Activated CD8-positive, alpha-beta memory T cell treated with anti-CD3 and anti-CD28 coated beads for 4 hours (primary cell): ENCODE results near the gene SMIM33.
"Not testable (repeated sequence)": the region's sequence is repeated elsewhere in the genome, so short reads cannot be mapped to it uniquely, and the experiment has no call there.

ENCODE experiments used
- DNase-seq, 2 donors: peaks; one replicate each; pipeline ENCODE4 v3.0.0-alpha.2; 2020; ENCODE audit warnings: low read depth in 2 of 2

SMIM33 gene

DNA sequence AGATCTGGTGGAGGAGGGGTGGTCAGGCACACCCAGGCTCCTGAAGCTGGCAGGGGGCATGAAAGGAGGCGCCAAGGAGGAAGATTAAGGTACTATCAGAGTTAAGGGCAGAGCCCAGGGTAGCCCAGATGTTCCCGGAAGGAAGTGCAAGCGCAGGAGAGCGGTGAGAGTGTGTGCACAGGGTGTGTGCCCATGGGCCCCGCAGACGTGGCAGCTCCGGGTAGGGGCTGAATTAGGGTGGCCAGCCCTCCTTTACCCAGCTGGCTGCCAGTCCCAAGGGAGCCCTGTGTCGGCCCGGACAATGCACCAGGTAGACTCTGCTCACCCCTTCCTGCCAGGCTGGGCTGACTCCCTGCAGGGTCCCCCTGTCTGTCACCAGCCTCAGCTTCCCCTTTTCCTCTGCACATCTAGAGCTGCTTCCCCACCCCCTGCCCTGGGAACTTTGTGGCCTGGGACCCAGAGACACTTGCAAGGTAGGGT lies at the start of gene SMIM33:
SMIM33 (plus strand) TSS at position 184 of the 480 bp plus-strand sequence; CDS start at position 302, 118 bp downstream.
- no peak for DNase-seq

DNA sequence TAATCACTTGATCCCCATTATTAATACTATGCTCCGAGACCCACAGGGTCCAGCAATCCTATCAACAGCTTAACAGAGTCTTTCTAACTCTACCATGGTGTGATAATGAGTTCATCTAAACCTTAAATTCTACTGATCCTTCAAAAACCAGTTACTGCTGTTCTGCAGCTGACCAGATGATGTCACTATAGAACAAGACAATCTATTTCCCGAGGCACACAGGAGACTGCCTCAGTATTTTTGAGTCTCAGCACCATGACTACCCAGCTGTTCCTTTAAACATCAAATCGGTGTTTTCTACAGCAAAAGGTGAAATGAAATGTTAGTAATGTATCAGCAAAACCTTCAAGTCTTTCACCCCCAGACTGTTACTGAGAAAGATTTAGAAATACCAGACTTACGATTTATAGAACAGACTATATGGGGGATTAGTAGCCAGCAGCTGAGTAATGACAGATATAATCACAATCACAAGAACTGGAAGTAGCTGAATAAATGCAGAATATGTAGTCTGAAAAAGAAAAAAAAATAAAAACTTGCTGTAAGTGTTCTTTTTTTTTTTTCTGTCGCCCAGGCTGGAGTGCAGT lies 48.4 kb upstream of the SMIM33 start:
- DNase-seq, result peak; percentile 19 to 23

DNA sequence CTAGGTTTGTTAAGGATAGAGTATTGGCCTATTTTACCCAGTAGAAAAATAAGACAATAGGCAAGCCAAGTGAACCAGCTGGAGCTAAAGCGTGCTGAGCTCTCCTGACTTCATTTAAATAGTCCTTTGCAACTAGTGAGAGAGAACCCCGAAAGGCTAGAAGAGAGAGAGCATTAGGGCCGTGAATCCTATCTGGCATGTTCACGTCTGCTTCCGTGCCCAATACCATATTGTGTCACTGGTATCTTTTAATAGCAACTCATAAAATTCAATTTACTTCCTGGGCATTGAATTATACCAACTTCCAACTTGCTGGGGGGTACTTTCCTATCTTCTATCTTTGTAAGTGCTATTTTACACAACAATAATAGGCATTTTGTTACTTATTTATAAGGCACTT lies 45.3 kb upstream of the SMIM33 start:
- DNase-seq, result no peak

DNA sequence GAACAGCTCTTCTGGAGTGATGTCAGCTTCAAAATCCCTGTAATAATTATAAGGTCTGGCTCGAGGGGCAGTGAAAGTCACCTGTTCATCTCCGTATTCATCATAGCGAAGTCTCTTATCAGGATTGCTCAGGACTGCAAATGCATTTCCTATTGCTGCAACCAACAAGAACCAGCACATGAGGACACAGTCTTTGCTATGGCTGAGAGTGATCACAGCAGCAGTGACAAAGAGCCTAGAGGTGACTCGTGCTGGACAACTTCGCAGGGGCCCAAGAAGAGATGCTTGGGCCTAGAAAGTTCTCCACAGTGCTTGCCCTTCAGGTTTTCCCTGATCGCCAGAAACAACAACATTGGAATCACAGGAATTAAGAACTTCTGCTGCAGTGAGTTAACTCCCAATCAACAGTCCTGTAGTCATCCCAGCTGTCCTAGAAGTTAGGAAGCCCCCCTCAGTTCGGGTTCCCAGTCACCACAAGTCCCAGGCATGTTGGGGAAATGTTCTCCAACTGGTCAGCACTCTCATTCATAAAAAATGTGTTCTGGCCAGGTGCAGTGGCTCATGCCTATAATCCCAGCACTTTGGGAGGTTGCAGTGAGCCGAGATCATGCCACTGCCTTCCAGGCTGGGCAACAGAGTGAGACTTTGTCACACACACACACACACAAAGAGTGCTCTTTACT lies 44.5 kb upstream of the SMIM33 start:
- DNase-seq, result no peak

DNA sequence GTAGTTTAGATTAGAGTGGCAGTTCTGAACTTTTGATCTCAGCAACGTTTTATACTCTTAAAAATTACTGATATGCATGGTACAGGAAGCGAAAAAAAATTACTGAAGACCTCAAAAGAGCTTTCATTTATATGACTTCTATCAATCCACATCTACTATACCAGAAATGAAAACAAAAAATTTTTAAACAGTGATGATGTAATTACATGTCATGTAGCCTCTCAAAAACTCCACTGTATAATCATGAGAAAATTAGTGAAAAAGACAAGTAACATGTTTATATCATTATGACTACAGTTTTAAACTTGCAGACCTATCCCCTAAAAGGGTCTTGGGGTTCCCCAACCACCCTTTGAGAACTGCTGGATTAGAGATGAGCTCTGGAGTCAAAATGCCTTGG lies 40.8 kb upstream of the SMIM33 start:
- no peak for DNase-seq

DNA sequence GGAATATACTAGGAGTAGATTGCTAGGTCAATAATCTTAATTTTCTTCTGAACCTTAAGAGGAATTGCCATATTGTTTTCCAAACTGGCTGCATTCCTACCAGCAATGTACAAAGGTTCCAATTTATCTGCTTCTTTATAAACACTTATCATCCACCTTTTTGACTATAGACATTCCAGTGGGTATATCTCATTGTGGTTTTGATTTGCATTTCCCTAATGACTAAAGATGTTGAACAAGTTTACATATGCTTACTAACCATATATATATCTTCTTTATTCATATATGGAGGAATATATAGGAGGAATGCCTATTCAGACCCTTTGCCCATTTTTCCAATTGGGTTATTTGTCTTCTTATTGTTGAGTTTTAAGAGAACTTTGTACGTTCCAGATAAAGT lies 39.1 kb upstream of the SMIM33 start:
- DNase-seq, result no peak

DNA sequence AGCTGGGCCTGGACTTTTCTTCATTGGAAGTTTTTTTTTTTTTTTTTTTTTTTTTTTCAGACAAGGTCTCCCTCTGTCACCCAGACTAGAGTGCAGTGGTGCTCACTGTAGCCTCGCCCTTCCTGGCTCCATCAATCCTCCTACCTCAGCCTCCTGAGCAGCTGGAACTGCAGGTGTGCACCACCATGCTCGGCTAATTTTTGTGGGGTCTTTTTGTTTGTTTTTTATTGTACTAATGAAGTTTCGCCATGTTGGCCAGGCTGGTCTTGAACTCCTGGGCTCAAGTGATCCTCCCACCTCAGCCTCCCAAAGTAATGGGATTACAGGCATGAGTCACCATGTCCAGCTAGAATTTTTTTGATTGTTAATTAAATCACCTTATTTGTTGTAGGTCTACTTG lies 35.1 kb upstream of the SMIM33 start:
- DNase-seq, result no peak

DNA sequence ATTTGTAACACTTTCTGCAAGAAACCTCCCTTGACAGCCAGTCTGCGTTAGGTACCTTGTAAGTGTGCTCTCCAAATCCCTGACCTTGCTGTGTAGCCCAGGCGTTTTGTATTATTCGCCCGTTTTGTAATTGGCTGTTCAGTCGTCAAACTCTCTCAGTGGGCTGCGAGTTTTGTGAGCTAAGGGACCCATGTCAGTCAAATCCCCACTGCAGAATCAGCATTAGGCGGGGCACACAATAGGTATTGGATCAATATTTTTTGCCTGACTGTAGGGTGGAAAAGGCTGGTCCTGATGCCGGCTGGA lies 32.1 kb upstream of the SMIM33 start:
- no peak for DNase-seq

DNA sequence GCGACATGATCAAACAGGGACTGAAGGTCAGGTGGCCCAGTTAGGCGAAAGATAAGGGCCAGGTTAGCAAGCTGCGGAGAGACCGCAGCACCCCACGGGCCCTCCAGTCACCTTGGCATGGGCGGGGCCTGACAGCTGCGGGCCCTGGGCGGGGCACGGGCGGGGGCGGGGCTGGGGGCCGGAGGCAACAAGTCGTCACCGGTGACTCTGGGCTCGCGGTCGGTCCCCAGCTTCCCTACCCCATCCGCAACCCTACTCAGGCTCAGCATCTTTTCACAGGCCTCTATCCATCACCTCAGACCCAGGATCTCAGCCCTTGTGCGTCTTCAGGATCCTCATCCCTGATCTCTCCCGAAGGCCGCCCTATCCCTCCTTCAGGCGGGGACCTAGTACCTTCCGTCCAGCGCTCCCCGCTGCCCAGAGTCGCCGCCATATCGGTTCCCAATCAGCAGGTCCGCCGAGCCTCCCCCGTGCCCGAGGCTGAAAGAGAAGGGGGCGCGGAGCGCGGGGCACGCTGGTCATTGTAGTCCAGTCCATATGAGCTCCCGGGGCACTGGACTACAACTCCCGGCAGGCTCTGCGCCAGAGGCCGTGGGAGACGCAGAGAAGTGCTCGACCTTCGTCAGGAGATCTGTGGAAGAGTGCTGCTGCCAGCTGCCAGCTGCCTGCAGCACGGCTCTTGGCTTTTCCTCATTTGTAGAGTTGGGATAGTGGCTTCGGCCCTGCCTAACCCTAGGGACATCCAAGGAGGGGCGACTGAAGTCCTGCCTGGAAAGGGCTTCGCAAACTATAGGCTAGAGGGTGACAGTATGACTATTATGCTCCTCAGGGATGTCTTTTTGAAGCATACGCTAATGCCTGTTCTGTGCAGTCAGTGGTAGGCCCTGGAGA lies 31.5 kb upstream of the SMIM33 start, which contains the start of gene DNAJC18:
DNAJC18 (minus strand) TSS at position 513 of the 891 bp plus-strand sequence; CDS start at position 433, 80 bp downstream.
- peak; percentile 76 to 79 for DNase-seq

DNA sequence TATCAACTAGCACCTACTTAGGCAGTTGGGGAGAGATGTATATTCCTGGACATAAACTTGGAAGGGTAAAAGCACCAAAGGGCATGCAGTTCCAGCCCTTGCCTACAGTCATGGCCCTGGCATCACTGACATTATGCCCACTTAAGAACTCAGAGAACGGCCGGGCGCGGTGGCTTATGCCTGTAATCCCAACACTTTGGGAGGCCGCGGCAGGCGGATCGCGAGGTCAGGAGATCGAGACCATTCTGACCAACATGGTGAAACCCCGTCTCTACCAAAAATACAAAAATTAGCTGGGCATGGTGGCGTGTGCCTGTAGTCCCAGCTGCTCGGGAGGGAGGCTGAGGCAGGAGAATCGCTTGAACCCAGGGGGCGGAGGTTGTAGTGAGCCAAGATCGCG lies 30.4 kb upstream of the SMIM33 start:
- not testable (repeated sequence) for DNase-seq

DNA sequence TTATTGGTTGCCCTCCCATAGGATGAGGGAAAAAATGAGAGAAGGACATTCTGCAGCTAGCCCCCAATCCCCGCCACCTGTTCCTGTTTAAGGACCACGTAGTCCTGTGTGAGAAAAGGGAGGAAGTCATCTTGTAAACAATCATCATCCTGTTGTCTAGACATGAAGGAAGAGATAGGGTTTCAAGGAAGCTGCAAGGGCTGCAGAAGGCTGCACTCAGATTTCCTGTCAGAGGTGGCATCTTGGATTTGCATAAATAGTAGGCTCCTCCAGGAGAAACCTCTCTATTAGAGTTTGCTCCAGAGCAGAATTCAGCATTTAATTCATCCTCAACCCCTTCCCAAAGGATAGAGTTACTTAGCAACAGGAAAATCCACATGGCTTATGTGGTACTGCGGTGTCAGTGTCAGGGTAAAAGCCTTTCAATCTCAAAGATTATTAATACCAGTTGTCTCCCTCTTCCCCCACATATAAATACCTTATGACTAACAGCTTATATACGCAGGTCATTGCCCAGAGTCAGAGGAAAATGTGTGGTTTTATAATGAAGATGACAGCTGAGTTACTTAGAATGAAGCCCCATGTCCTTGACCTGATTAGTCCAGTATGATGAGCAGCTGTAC lies 26.9 kb upstream of the SMIM33 start:
- DNase-seq, result no peak

DNA sequence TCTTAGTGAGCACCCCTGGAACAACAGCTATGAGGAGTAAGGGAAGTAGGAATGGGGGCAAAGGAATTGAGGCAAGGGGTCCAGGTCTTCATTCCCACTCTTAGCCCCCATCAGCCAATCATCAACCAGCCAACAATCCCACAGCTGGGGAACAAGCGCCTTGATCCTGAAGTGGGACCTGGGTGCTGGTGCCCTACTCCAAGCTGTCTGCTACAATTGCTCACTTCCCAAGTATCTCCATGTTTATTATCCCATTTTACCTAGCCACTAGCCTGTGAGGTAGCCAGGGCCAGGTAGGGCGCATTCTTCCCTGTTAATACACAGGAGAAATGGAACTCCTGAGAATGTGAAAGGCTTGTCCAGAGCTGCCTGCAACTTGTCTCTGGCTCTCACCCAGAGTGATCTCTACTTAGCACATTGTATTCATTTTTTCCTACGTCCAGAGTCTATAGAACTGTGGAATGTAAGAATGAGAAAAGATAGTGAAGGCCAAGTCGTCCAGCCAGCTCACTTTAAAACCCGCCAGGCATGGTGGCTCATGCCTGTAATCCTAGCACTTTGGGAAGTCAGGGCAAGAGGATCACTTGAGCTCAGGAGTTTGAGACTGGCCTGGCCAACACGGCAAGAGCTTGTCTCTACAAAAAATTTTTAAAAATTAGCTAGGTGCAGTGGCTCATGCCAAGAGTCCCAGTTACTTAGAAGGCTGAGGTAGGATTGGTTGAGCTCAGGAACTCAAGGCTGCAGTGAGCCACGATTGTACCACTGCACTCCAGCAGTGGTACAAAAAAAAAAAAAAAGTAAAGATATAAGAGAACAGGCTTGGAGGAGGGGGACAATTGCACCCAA lies 25.3 kb upstream of the SMIM33 start:
- DNase-seq, result no peak

DNA sequence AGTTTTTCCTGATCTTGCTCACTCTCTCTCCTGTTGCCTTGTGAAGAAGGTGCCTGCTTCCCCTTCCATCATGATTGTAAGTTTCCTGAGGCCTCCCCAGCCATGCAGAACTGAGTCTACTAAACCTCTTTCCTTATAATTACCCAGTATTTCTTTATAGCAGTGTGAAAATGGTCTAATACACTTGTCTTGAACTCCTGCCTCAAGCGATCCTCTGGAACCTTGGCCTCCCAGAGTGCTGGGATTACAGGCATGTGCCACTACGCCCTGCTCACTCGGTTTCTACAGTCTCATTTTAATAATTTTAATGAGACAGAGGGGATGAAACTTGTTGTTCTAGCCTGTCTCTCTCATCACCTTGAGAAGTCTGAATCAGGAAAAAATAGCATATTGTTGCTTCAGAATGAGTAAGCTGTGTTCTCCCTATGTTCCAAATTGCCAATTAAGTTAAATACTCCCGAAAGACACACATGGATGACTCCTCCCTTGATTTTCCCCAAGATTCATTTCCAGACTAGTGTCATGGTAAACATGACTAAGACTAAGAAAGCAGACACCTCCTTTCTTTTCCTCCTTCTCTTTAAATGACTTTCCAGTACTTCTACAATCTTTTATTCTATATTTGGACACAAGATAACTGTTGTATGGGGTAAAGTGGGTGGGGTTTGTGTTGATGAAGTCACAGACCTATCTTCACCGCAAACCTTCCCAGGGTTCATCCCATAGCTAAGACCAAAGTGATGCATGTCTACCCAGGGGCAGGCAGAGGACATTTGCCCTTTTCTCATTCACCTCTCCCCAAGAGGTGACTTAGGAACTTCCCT lies 23.6 kb upstream of the SMIM33 start:
- DNase-seq, result no peak

DNA sequence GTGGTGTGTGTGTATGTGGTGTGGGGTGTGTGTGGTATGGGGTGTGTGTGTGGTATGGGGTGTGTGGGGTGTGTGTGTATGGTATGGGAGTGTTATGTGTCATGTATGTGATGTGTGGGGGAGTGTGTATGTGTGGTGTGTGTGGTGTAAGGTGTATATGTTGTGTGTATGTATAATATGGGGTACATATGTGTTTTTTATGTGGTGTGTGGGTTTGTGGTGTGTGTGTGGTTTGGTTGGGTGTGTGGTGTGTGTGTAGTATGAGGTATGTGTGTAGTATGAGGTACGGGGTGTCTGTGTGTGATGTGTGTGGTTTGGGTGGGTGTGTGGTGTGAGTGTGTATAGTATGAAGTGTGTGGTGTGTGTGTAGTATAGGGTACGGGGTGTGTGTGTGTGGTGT lies 19.6 kb upstream of the SMIM33 start:
- no peak for DNase-seq

DNA sequence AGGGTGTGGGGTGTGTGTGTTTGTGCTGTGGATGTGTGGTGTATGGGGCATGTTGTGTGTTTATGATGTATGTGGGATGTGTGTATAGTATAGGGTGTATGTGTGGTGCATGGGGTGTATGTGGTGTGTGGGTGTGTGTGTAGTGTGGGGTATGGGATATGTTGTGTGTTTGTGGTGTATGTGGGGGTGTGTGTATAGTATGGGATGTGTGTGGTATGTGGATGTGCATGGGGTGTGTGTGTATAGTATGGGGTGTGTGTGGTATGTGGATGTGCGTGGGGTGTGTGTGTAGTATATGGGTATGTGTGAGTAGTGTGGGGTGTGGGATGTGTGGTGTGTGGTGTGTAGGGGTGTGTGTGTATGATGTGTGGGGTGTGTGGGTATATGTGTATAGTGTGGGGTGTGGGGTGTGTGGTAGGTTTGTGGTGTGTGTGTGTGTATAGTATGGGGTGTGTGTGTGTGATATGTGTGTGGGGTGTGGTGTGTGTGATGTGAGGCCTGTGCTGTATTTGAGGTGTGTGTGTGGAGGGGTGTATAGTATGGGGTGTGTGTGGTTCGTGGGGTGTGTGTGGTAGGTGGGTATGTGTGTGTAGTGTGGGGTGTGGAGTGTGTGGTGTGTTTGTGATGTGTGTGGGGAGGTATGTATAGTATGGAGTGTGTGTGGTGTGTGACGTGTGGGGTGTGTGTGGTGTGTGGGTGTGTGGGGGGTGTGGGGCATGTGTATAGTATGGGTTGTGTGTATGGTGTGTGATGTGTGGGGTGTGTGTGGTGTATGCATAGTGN lies 18.7 kb upstream of the SMIM33 start:
- DNase-seq, result no peak

DNA sequence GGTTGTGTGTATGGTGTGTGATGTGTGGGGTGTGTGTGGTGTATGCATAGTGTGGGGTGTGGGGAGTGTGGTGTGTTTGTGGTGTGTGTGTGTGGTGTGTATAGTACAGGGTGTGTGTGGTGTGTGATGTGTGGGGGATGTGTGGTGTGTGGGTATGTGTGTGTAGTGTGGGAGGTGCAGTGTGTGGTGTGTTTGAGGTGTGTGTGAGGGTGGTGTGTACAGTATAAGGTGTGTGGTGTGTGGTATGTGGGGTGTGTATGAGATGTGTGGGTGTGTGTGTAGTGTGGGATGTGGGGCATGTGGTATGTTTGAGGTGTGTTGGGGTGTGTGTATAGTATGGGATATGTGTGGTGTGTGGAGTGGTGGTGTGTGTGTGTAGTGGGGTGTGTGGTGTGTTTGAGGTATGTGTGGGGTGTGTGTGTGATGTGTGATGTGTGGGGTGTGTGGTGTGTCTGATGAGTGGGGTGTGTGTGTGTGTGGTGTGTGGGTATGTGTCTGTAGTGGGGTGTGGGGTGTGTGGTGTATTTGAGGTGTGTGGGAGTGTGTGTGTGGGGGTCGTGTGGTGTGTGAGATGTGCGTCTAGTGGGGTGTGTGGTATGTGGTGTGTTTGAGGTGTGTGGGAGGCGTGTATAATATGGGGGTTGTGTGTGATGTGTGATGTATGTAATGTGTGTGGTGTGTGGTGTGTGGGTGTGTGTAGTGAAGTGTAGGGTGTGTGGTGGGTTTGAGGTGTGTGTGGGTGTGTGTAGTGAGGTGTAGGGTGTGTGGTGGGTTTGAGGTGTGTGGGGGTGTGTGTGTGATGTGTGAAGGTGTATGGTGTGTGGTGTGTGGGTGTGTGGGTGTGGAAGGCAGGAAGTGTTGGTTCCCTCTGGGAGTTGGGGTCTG lies 16.9 kb upstream of the SMIM33 start:
- DNase-seq, result peak; percentile 27 to 47

DNA sequence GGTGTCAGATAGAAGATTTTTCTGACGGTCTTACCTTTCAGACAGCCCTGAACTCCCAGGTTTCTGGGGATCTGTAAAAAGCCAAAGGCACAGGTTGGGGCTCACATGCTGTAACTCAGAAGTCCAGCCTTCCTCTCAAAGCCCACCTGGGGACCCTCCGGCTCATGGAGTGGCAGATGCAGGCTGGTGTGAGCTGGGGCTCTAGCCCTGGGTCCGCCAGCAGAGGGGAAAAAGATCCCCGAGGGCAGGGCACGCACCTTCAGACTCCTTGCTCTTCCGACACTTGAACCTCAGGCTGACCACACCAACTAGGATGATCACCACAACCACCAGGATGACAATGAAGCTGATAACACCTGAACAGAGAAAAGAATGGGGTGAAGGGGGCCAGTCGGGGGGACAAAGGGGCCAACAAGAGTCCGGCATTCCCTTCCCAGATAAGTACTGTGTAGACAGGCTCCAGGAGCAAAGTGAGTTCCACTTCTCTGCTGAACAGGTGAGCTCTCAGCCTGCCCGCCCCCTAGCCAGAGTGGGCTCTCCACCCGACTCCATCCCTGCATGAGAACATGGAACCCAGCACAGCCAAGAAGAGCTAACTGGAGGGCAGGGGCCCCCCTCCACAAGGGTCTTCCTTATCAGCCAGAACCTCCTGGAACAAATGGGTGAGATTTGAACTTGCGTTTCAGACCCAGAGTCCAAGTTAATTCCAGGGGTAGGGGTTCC lies 16.1 kb upstream of the SMIM33 start:
- DNase-seq, result no peak

DNA sequence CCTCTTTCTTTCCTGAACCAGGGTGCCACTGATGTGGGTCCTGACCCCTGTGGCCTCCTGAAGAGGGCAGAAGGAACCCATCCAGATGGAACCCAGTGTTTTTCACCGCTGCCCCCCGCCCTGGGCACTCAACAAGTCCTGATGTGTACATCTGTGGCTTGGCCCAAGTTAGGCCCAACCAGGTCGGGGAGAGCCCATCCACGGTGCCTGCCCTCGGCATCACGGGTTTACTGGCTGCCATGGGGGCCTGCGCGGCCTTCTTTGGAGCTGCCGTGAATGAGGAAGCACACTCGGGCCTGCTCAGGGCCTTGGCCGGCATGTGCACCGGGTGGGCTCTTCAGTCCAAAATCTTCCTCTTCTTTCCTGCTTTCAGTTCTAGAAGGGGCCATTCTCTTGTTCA lies 14.0 kb upstream of the SMIM33 start:
- DNase-seq, result no peak
